ENCODE data around the gene ZNF679.

Gene ZNF679

GRCh38 chr7:64310426-64310825 lies 82.2 kb downstream of the ZNF679 start (continued):
- no peak for TF ChIP-seq PRDM2 (tag by site-specific recombination; IDR thresholded peaks at IDR 0.05; ENCODE audit: borderline replicate concordance)
- TF ChIP-seq ZNF248 (tag by site-specific recombination; IDR thresholded peaks at IDR 0.05) = no peak
- TF ChIP-seq ZSCAN5A (tag by site-specific recombination; IDR thresholded peaks at IDR 0.05) = no peak
- TF ChIP-seq ZNF221 (tag by site-specific recombination; IDR thresholded peaks at IDR 0.05; ENCODE audit: borderline replicate concordance) = no peak
- TF ChIP-seq PRDM6 (tag by site-specific recombination; IDR thresholded peaks at IDR 0.05) = no peak

GRCh38 chr7:64312826-64313225 lies 84.6 kb downstream of the ZNF679 start:
- H3K9me3 ChIP-seq (ENCODE audit: control insufficient read depth, insufficient read depth, low read depth, low read length) = no peaks in the 10 kb centered on the region
- POLR2A ChIA-PET = interaction anchor here (2.2 kb wide), 1 partner anchor 250 kb away, joined by 16 read pairs; the partner anchor contains the start of gene ZNF680

More at GRCh38 chr7:64312826-64313225, 84.6 kb downstream of the ZNF679 start:
- TF ChIP-seq ZNF140 (tag by site-specific recombination; IDR thresholded peaks at IDR 0.05) (no peak), CTCF (tag by site-specific recombination; IDR thresholded peaks at IDR 0.05) (no peak), ZNF157 (tag by site-specific recombination; IDR thresholded peaks at IDR 0.05) (no peak), MEIS1 (CRISPR knock-in tag; IDR thresholded peaks at IDR 0.05; ENCODE audit: borderline replicate concordance) (no peak), REPIN1 (tag by site-specific recombination; IDR thresholded peaks at IDR 0.05; ENCODE audit: low read depth) (no peak), PRDM6 (tag by site-specific recombination; IDR thresholded peaks at IDR 0.05) (no peak), ZSCAN4 (tag by site-specific recombination; IDR thresholded peaks at IDR 0.05) (no peak), PRDM4 (tag by site-specific recombination; IDR thresholded peaks at IDR 0.05) (no peak), ZNF488 (tag by site-specific recombination; IDR thresholded peaks at IDR 0.05) (no peak), ZNF248 (tag by site-specific recombination; IDR thresholded peaks at IDR 0.05) (no peak), ZBTB20 (tag by site-specific recombination; IDR thresholded peaks at IDR 0.05) (no peak), HOXD13 (CRISPR knock-in tag; IDR thresholded peaks at IDR 0.05; ENCODE audit: borderline replicate concordance) (no peak)
- CTCF ChIA-PET = no interaction called here
- Histone ChIP-seq H3K27ac (ENCODE audit: extremely low read depth, low read depth, low read length) (no peak overlapping the region), H3K4me3 (ENCODE audit: low read depth, low read length) (no peak overlapping the region), H3K36me3 (ENCODE audit: control insufficient read depth in 2 of 2, insufficient read depth in 1 of 2, low read length in 2 of 2) (peaks cover 0 to 13% of the 10 kb centered on the region in 2 experiments; a peak in 1 of 3 replicates), H3K4me1 (ENCODE audit: control insufficient read depth, insufficient read depth, low read length) (no peaks in the 10 kb centered on the region)
